ENCODE results near the gene LIN7A. TPM values are rescaled to one million over a fixed set of nuclear protein-coding genes. Genes with fewer than 3 reads are reported as not detected.

LIN7A gene
- total RNA-seq, 1 experiment from 2014 or later = 16.2 TPM

DNA sequence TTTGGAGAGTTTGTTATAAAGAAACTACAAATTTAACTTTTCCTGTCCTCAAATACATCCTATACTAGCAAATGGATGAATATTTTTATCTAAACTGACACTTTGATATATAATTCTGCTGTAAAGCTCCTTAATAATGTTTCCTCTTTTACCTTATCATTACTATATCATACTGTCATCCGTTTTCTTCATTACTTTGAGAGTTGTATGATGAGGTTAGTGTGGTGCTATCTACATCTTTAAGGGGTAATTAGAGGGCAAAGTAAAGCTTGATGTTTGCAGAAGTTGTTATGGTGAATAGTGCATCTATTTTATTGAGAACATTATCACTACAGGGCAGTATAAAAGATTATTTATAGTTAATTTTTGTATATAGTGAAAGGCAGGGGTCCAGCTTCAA lies 36.1 kb downstream of the LIN7A start:
- H3K4me1 ChIP-seq = no peaks in the 10 kb centered on the region
- ChIA-PET CTCF (no interaction called here), POLR2A (no interaction called here)
- Mint-ChIP-seq H3K9me3 (ENCODE audit: unreplicated experiment) (no peaks in the 10 kb centered on the region), H3K27me3 (ENCODE audit: insufficient read depth, unreplicated experiment) (no peaks in the 10 kb centered on the region), H3K36me3 (ENCODE audit: insufficient read depth, unreplicated experiment) (peaks cover 8% of the 10 kb centered on the region), H3K4me1 (ENCODE audit: low read depth, unreplicated experiment) (no peaks in the 10 kb centered on the region), H3K4me3 (ENCODE audit: unreplicated experiment) (no peak overlapping the region), H3K27ac (ENCODE audit: unreplicated experiment) (no peak overlapping the region)
- intact Hi-C loops (cut with micrococcal nuclease; ENCODE audit: unreplicated experiment) = no loop called here
- H3K36me3 ChIP-seq (ENCODE audit: control insufficient read depth, insufficient read depth, low read length) = no peaks in the 10 kb centered on the region
- no peaks in the 10 kb centered on the region for H3K27me3 ChIP-seq (replicated peaks; ENCODE audit: control insufficient read depth, insufficient read depth, low read length)
- no peak overlapping the region for H3K4me3 ChIP-seq (ENCODE audit: low read depth, low read length)
- no peak for DNase-seq
- no peaks in the 10 kb centered on the region for H3K9me3 ChIP-seq
- no TSS peak for BruUV-seq (replicated peaks)
- TF ChIP-seq, protein P1, sequence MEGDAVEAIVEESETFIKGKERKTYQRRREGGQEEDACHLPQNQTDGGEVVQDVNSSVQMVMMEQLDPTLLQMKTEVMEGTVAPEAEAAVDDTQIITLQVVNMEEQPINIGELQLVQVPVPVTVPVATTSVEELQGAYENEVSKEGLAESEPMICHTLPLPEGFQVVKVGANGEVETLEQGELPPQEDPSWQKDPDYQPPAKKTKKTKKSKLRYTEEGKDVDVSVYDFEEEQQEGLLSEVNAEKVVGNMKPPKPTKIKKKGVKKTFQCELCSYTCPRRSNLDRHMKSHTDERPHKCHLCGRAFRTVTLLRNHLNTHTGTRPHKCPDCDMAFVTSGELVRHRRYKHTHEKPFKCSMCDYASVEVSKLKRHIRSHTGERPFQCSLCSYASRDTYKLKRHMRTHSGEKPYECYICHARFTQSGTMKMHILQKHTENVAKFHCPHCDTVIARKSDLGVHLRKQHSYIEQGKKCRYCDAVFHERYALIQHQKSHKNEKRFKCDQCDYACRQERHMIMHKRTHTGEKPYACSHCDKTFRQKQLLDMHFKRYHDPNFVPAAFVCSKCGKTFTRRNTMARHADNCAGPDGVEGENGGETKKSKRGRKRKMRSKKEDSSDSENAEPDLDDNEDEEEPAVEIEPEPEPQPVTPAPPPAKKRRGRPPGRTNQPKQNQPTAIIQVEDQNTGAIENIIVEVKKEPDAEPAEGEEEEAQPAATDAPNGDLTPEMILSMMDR (IDR thresholded peaks at IDR 0.05; ENCODE audit: insufficient read depth in 1 of 2, low read depth in 1 of 2, low read length in 1 of 2, severe bottlenecking in 1 of 2, unreplicated experiment in 1 of 2) = no peak

DNA sequence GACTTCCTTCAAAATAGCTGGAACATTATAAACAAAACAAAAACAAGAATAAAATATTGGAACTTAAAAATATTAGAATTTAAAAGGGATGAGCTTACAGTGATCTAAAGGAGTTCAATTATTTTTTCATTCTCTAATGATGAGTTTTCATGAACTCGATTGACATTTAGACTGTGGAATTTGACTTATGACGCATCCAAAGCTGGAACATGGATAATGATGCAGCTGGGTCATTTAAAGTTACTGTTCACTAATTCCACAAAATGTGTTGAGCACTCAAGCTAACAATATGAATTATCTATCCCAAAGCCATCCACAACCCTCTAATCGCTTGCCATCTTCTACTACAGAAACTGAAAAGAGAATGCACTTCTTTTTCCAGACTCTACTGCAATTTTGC lies 42.5 kb downstream of the LIN7A start:
- no peak for DNase-seq

DNA sequence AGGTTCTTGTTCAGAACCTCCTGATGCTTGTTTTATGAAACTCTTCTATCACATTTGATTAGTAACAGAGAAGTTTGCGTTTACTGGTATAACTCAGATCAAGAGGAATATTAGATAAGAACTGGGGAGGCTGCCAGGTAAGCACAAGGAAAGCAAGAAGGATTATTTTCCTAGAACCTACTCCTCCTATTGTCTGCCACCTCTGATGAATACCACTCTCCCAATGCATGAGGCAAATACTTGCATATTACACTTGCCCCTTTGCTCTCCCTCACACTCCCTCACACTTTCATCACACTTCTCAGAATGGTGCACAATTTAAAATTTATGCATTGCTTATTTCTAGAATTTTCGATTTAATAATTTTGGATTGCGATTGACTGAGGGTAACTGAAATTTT lies 43.6 kb downstream of the LIN7A start:
- no peak for DNase-seq
- CTCF ChIA-PET = no interaction called here
- Histone ChIP-seq H3K36me3 (ENCODE audit: control insufficient read depth, insufficient read depth, low read length) (no peaks in the 10 kb centered on the region), H3K9me3 (no peaks in the 10 kb centered on the region), H3K27me3 (replicated peaks; ENCODE audit: control insufficient read depth, insufficient read depth, low read length) (no peaks in the 10 kb centered on the region), H3K4me3 (ENCODE audit: low read depth, low read length) (no peak overlapping the region), H3K4me1 (no peaks in the 10 kb centered on the region)
- Mint-ChIP-seq H3K4me1 (ENCODE audit: low read depth, unreplicated experiment) (no peaks in the 10 kb centered on the region), H3K9me3 (ENCODE audit: unreplicated experiment) (no peaks in the 10 kb centered on the region), H3K27me3 (ENCODE audit: insufficient read depth, unreplicated experiment) (no peaks in the 10 kb centered on the region), H3K27ac (ENCODE audit: unreplicated experiment) (no peak overlapping the region), H3K36me3 (ENCODE audit: insufficient read depth, unreplicated experiment) (peaks cover 2% of the 10 kb centered on the region), H3K4me3 (ENCODE audit: unreplicated experiment) (no peak overlapping the region)
- intact Hi-C loops (cut with micrococcal nuclease; ENCODE audit: unreplicated experiment) = no loop called here
- POLR2A ChIA-PET = no interaction called here
- BruUV-seq (replicated peaks) = no TSS peak
- TF ChIP-seq, protein P1 (IDR thresholded peaks at IDR 0.05; ENCODE audit: insufficient read depth in 1 of 2, low read depth in 1 of 2, low read length in 1 of 2, severe bottlenecking in 1 of 2, unreplicated experiment in 1 of 2) = no peak

More for the DNA sequence above, 42.5 kb downstream of the LIN7A start:
- Histone ChIP-seq H3K27me3 (replicated peaks; ENCODE audit: control insufficient read depth, insufficient read depth, low read length) (no peaks in the 10 kb centered on the region), H3K4me3 (ENCODE audit: low read depth, low read length) (no peak overlapping the region), H3K4me1 (no peaks in the 10 kb centered on the region), H3K9me3 (no peaks in the 10 kb centered on the region), H3K36me3 (ENCODE audit: control insufficient read depth, insufficient read depth, low read length) (no peaks in the 10 kb centered on the region)
- Mint-ChIP-seq H3K27ac (ENCODE audit: unreplicated experiment) (no peak overlapping the region), H3K9me3 (ENCODE audit: unreplicated experiment) (no peaks in the 10 kb centered on the region), H3K4me3 (ENCODE audit: unreplicated experiment) (no peak overlapping the region), H3K36me3 (ENCODE audit: insufficient read depth, unreplicated experiment) (peaks cover 4% of the 10 kb centered on the region), H3K4me1 (ENCODE audit: low read depth, unreplicated experiment) (no peaks in the 10 kb centered on the region), H3K27me3 (ENCODE audit: insufficient read depth, unreplicated experiment) (no peaks in the 10 kb centered on the region)
- no TSS peak for BruUV-seq (replicated peaks)
- TF ChIP-seq, protein P1 (IDR thresholded peaks at IDR 0.05; ENCODE audit: insufficient read depth in 1 of 2, low read depth in 1 of 2, low read length in 1 of 2, severe bottlenecking in 1 of 2, unreplicated experiment in 1 of 2) = no peak
- CTCF ChIA-PET = no interaction called here
- POLR2A ChIA-PET = no interaction called here
- intact Hi-C loops (cut with micrococcal nuclease; ENCODE audit: unreplicated experiment) = no loop called here
